IMR-90 (cell line): ENCODE data around the gene GPR82. TPM values are rescaled to one million over a fixed set of nuclear protein-coding genes. Genes with fewer than 3 reads are reported as not detected.

Experiments used
- ATAC-seq: fragments of 200-7000 bp; cut with Tn5 transposase; 2 replicates; pipeline ENCODE4 v1.9.1; 2020; ENCODE audit warnings: low read depth, mild to moderate bottlenecking, moderate library complexity
- BruUV-seq: library from RNA; stranded (reverse); fragments of 400-500 nt; replicated peaks from 2 replicates; lab custom pipeline; 2021; lab: Mats Ljungman, UMichigan
- CTCF ChIA-PET: fragments of 300-600 bp; formaldehyde crosslinking; extraction: SDS; loops from one replicate; lab custom pipeline; 2021; ENCODE audit warnings: antibody characterized with exemption; lab: Yijun Ruan, JAX
- POLR2A ChIA-PET: fragments of 300-600 bp; sonication (Branson Sonifier 250); formaldehyde crosslinking; loops from one replicate; lab custom pipeline; 2022; ENCODE audit warnings: antibody characterized with exemption; ENCODE audit not compliant: unreplicated experiment; lab: Charles Lee
- DNase-seq: peaks from one replicate; pipeline ENCODE4 v3.0.0; 2013
- H2AFZ ChIP-seq: replicated peaks from 2 replicates; pipeline ENCODE3; 2013; ENCODE audit warnings: low read length, mild to moderate bottlenecking; ENCODE audit not compliant: poor library complexity
- H2AK5ac ChIP-seq: 2 replicates; pipeline ENCODE4 v1.6.1; 2013; ENCODE audit warnings: low read depth, low read length, inconsistent platforms
- H2AK9ac ChIP-seq: replicated peaks from 2 replicates; pipeline ENCODE3; 2013; ENCODE audit warnings: mild to moderate bottlenecking, low read depth, low read length, moderate library complexity; ENCODE audit not compliant: poor library complexity
- H2BK120ac ChIP-seq: 2 replicates; pipeline ENCODE4 v1.6.1; 2013; ENCODE audit warnings: low read depth, low read length, inconsistent platforms
- H2BK15ac ChIP-seq: 3 replicates; pipeline ENCODE4 v1.6.1; 2013; ENCODE audit warnings: low read depth, low read length, inconsistent platforms
- H2BK20ac ChIP-seq: 2 replicates; pipeline ENCODE4 v1.6.1; 2013; ENCODE audit warnings: low read depth, mild to moderate bottlenecking, inconsistent platforms, low read length, moderate library complexity
- H2BK5ac ChIP-seq: 2 replicates; pipeline ENCODE4 v1.6.1; 2013; ENCODE audit warnings: mild to moderate bottlenecking, low read depth, low read length, inconsistent platforms; ENCODE audit not compliant: poor library complexity, severe bottlenecking
- H3K14ac ChIP-seq: replicated peaks from 2 replicates; pipeline ENCODE4 v1.6.1; 2013; ENCODE audit warnings: low read depth, low read length, inconsistent platforms
- H3K18ac ChIP-seq: 2 replicates; pipeline ENCODE4 v1.6.1; 2013; ENCODE audit warnings: low read depth, low read length, control low read depth
- H3K23ac ChIP-seq: 2 replicates; pipeline ENCODE4 v1.6.1; 2013; ENCODE audit warnings: low read depth, low read length, inconsistent platforms
- H3K27ac ChIP-seq: 2 replicates; pipeline ENCODE4 v1.5.1; 2013; ENCODE audit warnings: mild to moderate bottlenecking, control low read depth, low read length; ENCODE audit not compliant: insufficient read depth
- H3K27me3 ChIP-seq: 2 replicates; pipeline ENCODE4 v1.6.1; 2013; ENCODE audit warnings: low read length; ENCODE audit not compliant: control insufficient read depth, insufficient read depth
- H3K36me3 ChIP-seq: 2 replicates; pipeline ENCODE4 v1.6.1; 2013; ENCODE audit warnings: low read length, mixed read lengths; ENCODE audit not compliant: control insufficient read depth, insufficient read depth
- H3K4ac ChIP-seq: 2 replicates; pipeline ENCODE4 v1.6.1; 2013; ENCODE audit warnings: low read depth, low read length, inconsistent platforms
- H3K4me1 ChIP-seq: 2 replicates; pipeline ENCODE4 v1.6.1; 2013; ENCODE audit warnings: low read length, mixed read lengths; ENCODE audit not compliant: control insufficient read depth, insufficient read depth
- H3K4me2 ChIP-seq: 2 replicates; pipeline ENCODE4 v1.6.1; 2013; ENCODE audit warnings: low read depth, mild to moderate bottlenecking, control low read depth, low read length, moderate library complexity
- H3K4me3 ChIP-seq: 2 replicates; pipeline ENCODE4 v1.5.1; 2013; ENCODE audit warnings: low read depth, mild to moderate bottlenecking, control low read depth, low read length, moderate library complexity; ENCODE audit not compliant: insufficient read depth
- H3K56ac ChIP-seq: 2 replicates; pipeline ENCODE4 v1.6.1; 2013; ENCODE audit warnings: low read length, inconsistent platforms; ENCODE audit not compliant: insufficient read depth; ENCODE audit errors: extremely low read depth
- H3K79me1 ChIP-seq, 2 experiments: 2 replicates each; pipeline ENCODE4 v1.6.1; 2013; ENCODE audit warnings: low read length in 2 of 2, inconsistent platforms in 1 of 2, low read depth in 1 of 2
- H3K9ac ChIP-seq: 2 replicates; pipeline ENCODE4 v1.6.1; 2013; ENCODE audit warnings: low read depth, low read length, control low read depth
- H3K9me1 ChIP-seq: 2 replicates; pipeline ENCODE4 v1.6.1; 2013; ENCODE audit warnings: low read length, inconsistent platforms; ENCODE audit not compliant: insufficient read depth
- H3K9me3 ChIP-seq: 2 replicates; pipeline ENCODE4 v1.6.1; 2013; ENCODE audit warnings: low read length; ENCODE audit not compliant: control insufficient read depth, insufficient read depth
- H4K20me1 ChIP-seq: 2 replicates; pipeline ENCODE4 v1.6.1; 2013; ENCODE audit warnings: low read length, inconsistent platforms; ENCODE audit not compliant: insufficient read depth
- H4K5ac ChIP-seq: 2 replicates; pipeline ENCODE4 v1.6.1; 2013; ENCODE audit warnings: mild to moderate bottlenecking, low read depth, low read length, control low read depth
- H4K8ac ChIP-seq, 2 experiments: 2 replicates each; pipeline ENCODE4 v1.6.1; 2013; ENCODE audit warnings: low read depth in 2 of 2, low read length in 2 of 2, control low read depth in 1 of 2, inconsistent platforms in 1 of 2
- H4K91ac ChIP-seq: 2 replicates; pipeline ENCODE4 v1.6.1; 2013; ENCODE audit warnings: low read depth, low read length, inconsistent platforms; ENCODE audit not compliant: insufficient read depth
- BHLHE40 ChIP-seq: fragments of 150-350 bp; IDR thresholded peaks from 2 replicates; pipeline ENCODE4 v1.6.1; 2016; ENCODE audit warnings: mild to moderate bottlenecking, low read depth, low read length
- CEBPB ChIP-seq: IDR thresholded peaks from 2 replicates; pipeline ENCODE4 v1.6.1; 2012; ENCODE audit warnings: low read depth, low read length, improper control_type of control experiment
- CHD1 ChIP-seq: IDR thresholded peaks from 2 replicates; pipeline ENCODE4 v1.6.1; 2012; ENCODE audit warnings: low read depth, low read length, improper control_type of control experiment
- FOS ChIP-seq: fragments of 150-350 bp; IDR thresholded peaks from 2 replicates; pipeline ENCODE4 v1.6.1; 2016; ENCODE audit warnings: low read depth, low read length
- MAZ ChIP-seq: IDR thresholded peaks from 2 replicates; pipeline ENCODE4 v1.6.1; 2012; ENCODE audit warnings: low read depth, mild to moderate bottlenecking, low read length, improper control_type of control experiment, moderate library complexity, borderline replicate concordance
- MXI1 ChIP-seq: IDR thresholded peaks from 2 replicates; pipeline ENCODE4 v1.6.1; 2012; ENCODE audit warnings: low read depth, mild to moderate bottlenecking, low read length, moderate library complexity, borderline replicate concordance
- NFE2L2 ChIP-seq: fragments of 150-350 bp; IDR thresholded peaks from 2 replicates; pipeline ENCODE4 v1.6.1; 2016; ENCODE audit warnings: low read depth, mild to moderate bottlenecking, low read length
- POLR2A ChIP-seq: IDR thresholded peaks from 2 replicates; pipeline ENCODE4 v1.6.1; 2012; ENCODE audit warnings: mild to moderate bottlenecking, low read depth, low read length
- RCOR1 ChIP-seq: IDR thresholded peaks from 2 replicates; pipeline ENCODE4 v1.6.1; 2012; ENCODE audit warnings: mild to moderate bottlenecking, low read length, improper control_type of control experiment; ENCODE audit not compliant: insufficient replicate concordance
- SMC3 ChIP-seq: fragments of 150-350 bp; IDR thresholded peaks from 2 replicates; pipeline ENCODE4 v1.6.1; 2016; ENCODE audit warnings: low read depth, mild to moderate bottlenecking, antibody characterized with exemption, low read length, moderate library complexity
- WGBS, 2 experiments: methylation state at CpG; one replicate each; pipeline versions ENCODE4 v1.1.5 to v1.1.7; 2013; ENCODE audit warnings: missing lambda C conversion rate in 2 of 2; ENCODE audit not compliant: insufficient read length in 1 of 2; ENCODE audit errors: extremely low coverage in 2 of 2; 5-methylcytosine and 5-hydroxymethylcytosine counted together
- dilution Hi-C: fragments of 300-500 bp; cut with HindIII; formaldehyde crosslinking; loops from one replicate; pipeline ENCODE4 v1.14.3; 2018; ENCODE audit warnings: low sequenced_read_pairs; ENCODE audit not compliant: unreplicated experiment
- in situ Hi-C: fragments of 300-500 bp; cut with MboI; formaldehyde crosslinking; loops from 3 replicates; pipeline ENCODE4 v1.14.3; 2019; ENCODE audit warnings: low sequenced_read_pairs, inconsistent platforms, mixed read lengths
- intact Hi-C: fragments of 100-400 bp; cut with micrococcal nuclease; formaldehyde crosslinking; loops from 2 replicates; pipeline ENCODE4 v1.10.0; 2022
- polyA plus RNA-seq, 3 experiments: library from polyadenylated mRNA; depleted of rRNA; stranded (reverse); fragments of >200 nt; gene quantifications; 2 replicates each; pipeline ENCODE4 v1.2.3, GENCODE V29; 2012; ENCODE audit warnings: low replicate concordance in 1 of 3
- total RNA-seq: library from RNA; depleted of rRNA; stranded (reverse); fragments of >200 nt; gene quantifications from 2 replicates; pipeline ENCODE4 v1.2.3, GENCODE V29; 2012
- TF ChIP-seq, protein P1 (sequence below): fragments of 150-350 bp; IDR thresholded peaks from 2 replicates; pipeline ENCODE4 v1.6.1; 2017; ENCODE audit warnings: mild to moderate bottlenecking, antibody characterized with exemption, low read length, low read depth
- TF ChIP-seq, protein P2 (sequence below): conservative IDR thresholded peaks from 2 replicates; pipeline ENCODE4 v1.5.1; 2012; ENCODE audit warnings: mild to moderate bottlenecking, low read depth, low read length, improper control_type of control experiment
- TF ChIP-seq, protein P3 (sequence below): fragments of 150-350 bp; IDR thresholded peaks from 2 replicates; pipeline ENCODE4 v1.6.1; 2016; ENCODE audit warnings: low read depth, mild to moderate bottlenecking, low read length, moderate library complexity, borderline replicate concordance

Gene GPR82
- total and polyA plus RNA-seq, 2 of the 4 experiments (the other 2 are of a cell fraction): not detected

DNA sequence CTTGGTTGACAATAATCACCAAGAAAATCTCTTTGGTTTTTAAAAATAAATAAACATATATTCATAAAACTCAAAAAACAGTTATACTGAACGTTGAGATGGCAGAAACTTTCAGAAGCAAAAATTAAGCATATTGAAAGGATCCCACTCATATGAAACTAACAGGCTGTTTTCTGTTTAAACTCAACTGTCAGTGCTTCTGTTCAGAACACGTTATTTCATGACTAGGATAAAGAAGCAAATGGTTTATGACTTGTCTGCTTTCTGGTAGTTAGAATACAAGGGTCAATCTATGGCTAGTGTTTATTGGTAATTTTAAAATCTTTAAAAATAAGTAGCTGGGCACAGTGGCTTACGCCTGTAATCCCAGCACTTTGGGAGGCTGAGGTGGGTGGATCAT is 4.1 kb downstream of the GPR82 start:
- no peak for ATAC-seq

More for the DNA sequence above, 4.1 kb downstream of the GPR82 start:
- H3K79me1 ChIP-seq: no peaks in the 10 kb centered on the region
- no peak overlapping the region for H3K14ac ChIP-seq
- POLR2A ChIA-PET: no interaction called here
- H2BK5ac ChIP-seq: no peak overlapping the region
- no peak overlapping the region for H3K23ac ChIP-seq
- in situ Hi-C loops: no loop called here
- no peak overlapping the region for H3K9ac ChIP-seq
- no peaks in the 10 kb centered on the region; the same call in 1 of the 2 replicates for H3K27me3 ChIP-seq
- no peak overlapping the region for H2AFZ ChIP-seq
- no CpG with 5 or more reads among the region's 3 CpGs for WGBS, 2 experiments
- H3K4me1 ChIP-seq: peaks cover 1% of the 10 kb centered on the region; the same call in 1 of the 2 replicates
- TF ChIP-seq, protein P1, sequence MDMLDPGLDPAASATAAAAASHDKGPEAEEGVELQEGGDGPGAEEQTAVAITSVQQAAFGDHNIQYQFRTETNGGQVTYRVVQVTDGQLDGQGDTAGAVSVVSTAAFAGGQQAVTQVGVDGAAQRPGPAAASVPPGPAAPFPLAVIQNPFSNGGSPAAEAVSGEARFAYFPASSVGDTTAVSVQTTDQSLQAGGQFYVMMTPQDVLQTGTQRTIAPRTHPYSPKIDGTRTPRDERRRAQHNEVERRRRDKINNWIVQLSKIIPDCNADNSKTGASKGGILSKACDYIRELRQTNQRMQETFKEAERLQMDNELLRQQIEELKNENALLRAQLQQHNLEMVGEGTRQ: no peak
- TF ChIP-seq, protein P2, sequence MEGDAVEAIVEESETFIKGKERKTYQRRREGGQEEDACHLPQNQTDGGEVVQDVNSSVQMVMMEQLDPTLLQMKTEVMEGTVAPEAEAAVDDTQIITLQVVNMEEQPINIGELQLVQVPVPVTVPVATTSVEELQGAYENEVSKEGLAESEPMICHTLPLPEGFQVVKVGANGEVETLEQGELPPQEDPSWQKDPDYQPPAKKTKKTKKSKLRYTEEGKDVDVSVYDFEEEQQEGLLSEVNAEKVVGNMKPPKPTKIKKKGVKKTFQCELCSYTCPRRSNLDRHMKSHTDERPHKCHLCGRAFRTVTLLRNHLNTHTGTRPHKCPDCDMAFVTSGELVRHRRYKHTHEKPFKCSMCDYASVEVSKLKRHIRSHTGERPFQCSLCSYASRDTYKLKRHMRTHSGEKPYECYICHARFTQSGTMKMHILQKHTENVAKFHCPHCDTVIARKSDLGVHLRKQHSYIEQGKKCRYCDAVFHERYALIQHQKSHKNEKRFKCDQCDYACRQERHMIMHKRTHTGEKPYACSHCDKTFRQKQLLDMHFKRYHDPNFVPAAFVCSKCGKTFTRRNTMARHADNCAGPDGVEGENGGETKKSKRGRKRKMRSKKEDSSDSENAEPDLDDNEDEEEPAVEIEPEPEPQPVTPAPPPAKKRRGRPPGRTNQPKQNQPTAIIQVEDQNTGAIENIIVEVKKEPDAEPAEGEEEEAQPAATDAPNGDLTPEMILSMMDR: no peak
- TF ChIP-seq BHLHE40 (no peak), SMC3 (no peak), MAZ (no peak), RCOR1 (no peak), MXI1 (no peak), CEBPB (no peak), NFE2L2 (no peak), CHD1 (no peak), POLR2A (no peak), FOS (no peak)
- TF ChIP-seq, protein P3, sequence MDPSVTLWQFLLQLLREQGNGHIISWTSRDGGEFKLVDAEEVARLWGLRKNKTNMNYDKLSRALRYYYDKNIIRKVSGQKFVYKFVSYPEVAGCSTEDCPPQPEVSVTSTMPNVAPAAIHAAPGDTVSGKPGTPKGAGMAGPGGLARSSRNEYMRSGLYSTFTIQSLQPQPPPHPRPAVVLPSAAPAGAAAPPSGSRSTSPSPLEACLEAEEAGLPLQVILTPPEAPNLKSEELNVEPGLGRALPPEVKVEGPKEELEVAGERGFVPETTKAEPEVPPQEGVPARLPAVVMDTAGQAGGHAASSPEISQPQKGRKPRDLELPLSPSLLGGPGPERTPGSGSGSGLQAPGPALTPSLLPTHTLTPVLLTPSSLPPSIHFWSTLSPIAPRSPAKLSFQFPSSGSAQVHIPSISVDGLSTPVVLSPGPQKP: no peak
- H3K4ac ChIP-seq: no peak overlapping the region
- dilution Hi-C loops: no loop called here
- intact Hi-C loops: no loop called here
- DNase-seq: no peak
- H4K20me1 ChIP-seq: no peaks in the 10 kb centered on the region
- H4K5ac ChIP-seq: no peak overlapping the region
- H3K56ac ChIP-seq: no peak overlapping the region
- no TSS peak for BruUV-seq
- no peaks in the 10 kb centered on the region for H3K9me1 ChIP-seq
- H2AK5ac ChIP-seq: no peak overlapping the region
- no peaks in the 10 kb centered on the region for H3K9me3 ChIP-seq
- H3K18ac ChIP-seq: no peak overlapping the region
- no peak overlapping the region for H4K8ac ChIP-seq
- H4K91ac ChIP-seq: no peak overlapping the region
- no peaks in the 10 kb centered on the region for H3K36me3 ChIP-seq
- H2BK120ac ChIP-seq: no peak overlapping the region
- CTCF ChIA-PET: no interaction called here
- no peak overlapping the region for H2AK9ac ChIP-seq
- H3K4me3 ChIP-seq: no peak overlapping the region
- H3K27ac ChIP-seq: no peak overlapping the region
- H2BK15ac ChIP-seq: no peak overlapping the region
- no peak overlapping the region for H2BK20ac ChIP-seq
- H3K4me2 ChIP-seq: no peak overlapping the region
